ENCODE results near the gene P3H4. TPM values are rescaled to one million over a fixed set of nuclear protein-coding genes. Genes with fewer than 3 reads are reported as not detected.
A peak's percentile ranks its signal among the peaks of the same experiment; 100 is the strongest.

P3H4 gene
- polyA plus RNA-seq, 1 donor from 2014 or later: 17.8 TPM

- Histone ChIP-seq H3K9me2 (ENCODE audit: insufficient read depth, low read length) (no peaks in the 10 kb centered on the region), H3K4me3 (ENCODE audit: low read length) (peak overlapping the region; percentile 76)
These were observed 26.5 kb downstream of the P3H4 start for GRCh38 chr17:41785091-41785858.

GRCh38 chr17:41784207-41784744 lies 27.5 kb downstream of the P3H4 start:
- Histone ChIP-seq H3K4me2 (ENCODE audit: low read length) (peak overlapping the region; percentile 88), H3K9me2 (ENCODE audit: insufficient read depth, low read length) (no peaks in the 10 kb centered on the region), H2AFZ (ENCODE audit: low read depth, low read length) (no peak overlapping the region), H3K9me3 (ENCODE audit: low read length) (no peaks in the 10 kb centered on the region), H3K9ac (ENCODE audit: low read length) (peak overlapping the region; percentile 81), H3F3A (ENCODE audit: insufficient read depth, low read length, poor library complexity, severe bottlenecking) (no peaks in the 10 kb centered on the region), H3K79me2 (replicated peaks; ENCODE audit: insufficient read depth, low read length) (peaks cover 51% of the 10 kb centered on the region), H3K27ac (ENCODE audit: low read length) (peak overlapping the region; percentile 69), H3K36me3 (ENCODE audit: insufficient read depth, low read length) (no peaks in the 10 kb centered on the region), H4K20me1 (ENCODE audit: insufficient read depth) (peaks cover 7% of the 10 kb centered on the region), H3K4me3 (ENCODE audit: low read length) (peak overlapping the region; percentile 76), H3K27me3 (ENCODE audit: insufficient read depth, low read depth, low read length) (no peaks in the 10 kb centered on the region)
- TF ChIP-seq EP300 (conservative IDR thresholded peaks at IDR 0.05; ENCODE audit: poor library complexity, severe bottlenecking): no peak
- TF ChIP-seq MXI1 (conservative IDR thresholded peaks at IDR 0.05; ENCODE audit: poor library complexity, severe bottlenecking): no peak
- no peak for TF ChIP-seq SMC3 (conservative IDR thresholded peaks at IDR 0.05; ENCODE audit: poor library complexity)
- TF ChIP-seq CTCF (IDR thresholded peaks at IDR 0.05; ENCODE audit: poor library complexity, severe bottlenecking): no peak
- TF ChIP-seq EZH2 (IDR thresholded peaks at IDR 0.05; ENCODE audit: borderline replicate concordance, insufficient read depth, low read length, poor library complexity, severe bottlenecking): no peak
- no peak for TF ChIP-seq RAD21 (conservative IDR thresholded peaks at IDR 0.05)
- TF ChIP-seq TAF1 (IDR thresholded peaks at IDR 0.05; ENCODE audit: low read depth): no peak
- TF ChIP-seq POLR2AphosphoS5 (IDR thresholded peaks at IDR 0.05): no peak
- no peak for TF ChIP-seq REST (IDR thresholded peaks at IDR 0.05; ENCODE audit: borderline replicate concordance)

More at GRCh38 chr17:41785091-41785858, 26.5 kb downstream of the P3H4 start:
- no peak overlapping the region for H2AFZ ChIP-seq (ENCODE audit: low read depth, low read length)
- H4K20me1 ChIP-seq (ENCODE audit: insufficient read depth): peaks cover 7% of the 10 kb centered on the region
- no peaks in the 10 kb centered on the region for H3F3A ChIP-seq (ENCODE audit: insufficient read depth, low read length, poor library complexity, severe bottlenecking)
- H3K4me2 ChIP-seq (ENCODE audit: low read length): peak overlapping the region; percentile 88
- no peaks in the 10 kb centered on the region for H3K27me3 ChIP-seq (ENCODE audit: insufficient read depth, low read depth, low read length)
- TF ChIP-seq TAF1 (IDR thresholded peaks at IDR 0.05; ENCODE audit: low read depth) (no peak), SMC3 (conservative IDR thresholded peaks at IDR 0.05; ENCODE audit: poor library complexity) (no peak), POLR2AphosphoS5 (IDR thresholded peaks at IDR 0.05) (no peak), REST (IDR thresholded peaks at IDR 0.05; ENCODE audit: borderline replicate concordance) (peak; percentile 18), EP300 (conservative IDR thresholded peaks at IDR 0.05; ENCODE audit: poor library complexity, severe bottlenecking) (no peak), MXI1 (conservative IDR thresholded peaks at IDR 0.05; ENCODE audit: poor library complexity, severe bottlenecking) (peak; percentile 54)
- peak overlapping the region; percentile 81 for H3K9ac ChIP-seq (ENCODE audit: low read length)
- no peaks in the 10 kb centered on the region for H3K36me3 ChIP-seq (ENCODE audit: insufficient read depth, low read length)
- peak overlapping the region; percentile 69 for H3K27ac ChIP-seq (ENCODE audit: low read length)
- no peaks in the 10 kb centered on the region for H3K9me3 ChIP-seq (ENCODE audit: low read length)
- H3K79me2 ChIP-seq (replicated peaks; ENCODE audit: insufficient read depth, low read length): peaks cover 47% of the 10 kb centered on the region
